Spleen (tissue), 7 donors: ENCODE results near the gene FBXO10.

ENCODE experiments used
- POLR2A ChIP-seq, 3 donors: fragments of 450-650 bp; IDR thresholded peaks; one replicate each; pipeline ENCODE4 v1.5.1; 2017; ENCODE audit warnings: antibody characterized with exemption in 3 of 3, mild to moderate bottlenecking in 1 of 3
- POLR2AphosphoS5 ChIP-seq, 3 donors: sonication (generic); formaldehyde crosslinking; IDR thresholded peaks; one replicate each; pipeline ENCODE4 v1.5.1; 2017; ENCODE audit warnings: antibody characterized with exemption in 3 of 3
- TF ChIP-seq, protein P1 (sequence below), 11 experiments: fragments of 200-600 bp in 7 of 11; fragments of 450-650 bp in 4 of 11; sonication (generic) in 4 of 11; IDR thresholded peaks in 8 of 11; conservative IDR thresholded peaks in 3 of 11; 1 replicate in 7 of 11; 2 replicates in 4 of 11; pipeline versions ENCODE4 v1.4.0 to v1.8.0; 2016 to 2021; ENCODE audit warnings: antibody characterized with exemption in 11 of 11, inconsistent platforms in 4 of 11, mild to moderate bottlenecking in 1 of 11
- donor health status: DM: no; HTN: no; CAD: no; lungs with moderate emphysema.
- donor health status: DM: no; HTN: no; CAD: no.
- donor health status: DM: no; HTN: no; CAD: no.

DNA sequence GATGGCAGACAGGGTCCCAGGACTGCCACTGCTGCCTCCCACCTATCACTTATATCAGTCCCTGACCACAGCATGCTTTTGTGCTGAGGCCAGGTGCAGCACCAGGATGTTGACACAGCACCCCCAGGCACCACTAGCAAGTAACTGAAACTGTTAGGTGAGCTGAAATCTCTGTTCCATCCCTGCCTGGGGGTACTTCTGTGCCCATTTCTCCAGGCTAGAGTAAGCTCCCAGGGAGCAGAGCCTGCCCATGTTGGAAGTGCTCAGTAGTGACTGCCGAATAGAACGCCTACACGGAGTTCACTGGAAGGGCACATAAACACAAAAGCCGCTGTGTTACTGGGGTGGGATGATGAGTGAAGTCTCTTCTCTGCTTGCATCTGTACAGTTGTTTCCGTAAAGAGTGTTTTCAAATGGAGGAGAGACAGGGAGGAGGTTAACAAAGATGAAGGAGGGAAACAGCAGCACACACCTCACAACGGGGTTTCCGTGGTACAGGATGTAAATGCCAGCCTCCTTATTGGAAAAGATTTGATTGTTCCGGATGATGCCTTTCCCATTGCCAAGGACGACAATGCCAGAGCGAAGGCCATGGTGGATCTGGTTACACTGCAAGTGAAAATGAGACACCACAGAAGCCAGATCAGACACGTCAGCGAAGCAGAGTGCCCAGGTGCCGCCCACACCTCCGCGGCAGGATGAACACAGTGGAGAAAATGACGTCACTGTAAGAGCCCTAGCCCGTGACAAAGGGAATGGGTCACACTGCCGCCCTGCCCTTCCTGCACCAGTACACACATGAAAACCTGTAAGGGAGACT is 47.3 kb downstream of the FBXO10 start:
- peak in 1 of 3 donors; percentile 3 for TF ChIP-seq POLR2A (IDR thresholded peaks at IDR 0.05)
- TF ChIP-seq POLR2AphosphoS5 (IDR thresholded peaks at IDR 0.05): peak; percentile 23 to 92 (median 84)
- TF ChIP-seq, protein P1, sequence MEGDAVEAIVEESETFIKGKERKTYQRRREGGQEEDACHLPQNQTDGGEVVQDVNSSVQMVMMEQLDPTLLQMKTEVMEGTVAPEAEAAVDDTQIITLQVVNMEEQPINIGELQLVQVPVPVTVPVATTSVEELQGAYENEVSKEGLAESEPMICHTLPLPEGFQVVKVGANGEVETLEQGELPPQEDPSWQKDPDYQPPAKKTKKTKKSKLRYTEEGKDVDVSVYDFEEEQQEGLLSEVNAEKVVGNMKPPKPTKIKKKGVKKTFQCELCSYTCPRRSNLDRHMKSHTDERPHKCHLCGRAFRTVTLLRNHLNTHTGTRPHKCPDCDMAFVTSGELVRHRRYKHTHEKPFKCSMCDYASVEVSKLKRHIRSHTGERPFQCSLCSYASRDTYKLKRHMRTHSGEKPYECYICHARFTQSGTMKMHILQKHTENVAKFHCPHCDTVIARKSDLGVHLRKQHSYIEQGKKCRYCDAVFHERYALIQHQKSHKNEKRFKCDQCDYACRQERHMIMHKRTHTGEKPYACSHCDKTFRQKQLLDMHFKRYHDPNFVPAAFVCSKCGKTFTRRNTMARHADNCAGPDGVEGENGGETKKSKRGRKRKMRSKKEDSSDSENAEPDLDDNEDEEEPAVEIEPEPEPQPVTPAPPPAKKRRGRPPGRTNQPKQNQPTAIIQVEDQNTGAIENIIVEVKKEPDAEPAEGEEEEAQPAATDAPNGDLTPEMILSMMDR (IDR thresholded peaks at IDR 0.05 in 8 of 11, conservative IDR thresholded peaks at IDR 0.05 in 3 of 11): no peak
